ENCODE measurements around the gene SCLY.

- no peak for TF ChIP-seq GATA3 (IDR thresholded peaks at IDR 0.05; ENCODE audit: low read depth, low read length)
- no peak for TF ChIP-seq GATA2 (IDR thresholded peaks at IDR 0.05; ENCODE audit: low read depth, low read length)
Measured at GRCh38 chr2:238019962-238020361, 40.8 kb upstream of the SCLY start.

Measured in SH-SY5Y (cell line).